NCI-H2081 treated with DMSO at 0.1 percent for 48 hours (cell line): ENCODE data around the gene CTNNA3.

Experiments used
- DNase-seq: peaks from one replicate; lab custom pipeline; 2025; lab: John Stamatoyannopoulos, UW

CTNNA3 gene

DNA sequence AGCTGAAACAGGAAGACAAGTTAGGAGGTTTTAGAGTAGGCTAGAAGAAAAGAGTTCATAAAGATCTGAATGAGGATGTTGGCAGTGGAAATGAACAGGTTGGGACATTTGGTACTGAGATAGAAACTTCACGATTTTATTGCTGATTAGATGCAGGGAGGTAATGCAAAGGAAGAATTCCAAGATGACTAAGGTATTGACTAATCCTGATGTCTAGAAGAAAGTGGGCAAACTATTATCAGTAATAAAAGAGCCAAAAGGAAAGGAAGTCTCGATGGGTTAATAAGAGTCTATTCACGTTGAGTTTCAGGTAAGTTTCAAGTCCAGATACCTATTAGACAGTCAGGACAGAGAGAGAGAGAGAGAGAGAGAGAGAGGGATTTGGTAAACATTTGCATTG is 1401.5 kb downstream of the CTNNA3 start:
- DNase-seq = no peak

DNA sequence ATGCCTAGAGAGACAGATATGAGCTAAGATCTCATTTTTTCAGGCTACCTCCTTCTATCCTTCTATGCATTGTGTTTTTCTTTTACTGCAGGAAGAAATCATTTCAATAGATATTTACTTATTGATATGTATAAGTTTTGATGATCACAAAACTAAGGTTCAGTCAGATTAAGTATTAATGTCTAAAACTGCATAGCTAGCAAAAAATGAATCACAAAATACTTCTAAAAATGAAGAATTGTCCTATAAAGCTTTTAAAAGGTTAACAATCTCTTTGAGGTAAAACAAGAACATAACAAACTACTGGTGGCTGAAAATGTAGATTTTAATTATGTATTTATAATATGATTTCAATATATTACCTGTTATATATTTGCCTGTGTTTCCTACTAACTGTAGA is 1403.1 kb downstream of the CTNNA3 start:
- no peak for DNase-seq

DNA sequence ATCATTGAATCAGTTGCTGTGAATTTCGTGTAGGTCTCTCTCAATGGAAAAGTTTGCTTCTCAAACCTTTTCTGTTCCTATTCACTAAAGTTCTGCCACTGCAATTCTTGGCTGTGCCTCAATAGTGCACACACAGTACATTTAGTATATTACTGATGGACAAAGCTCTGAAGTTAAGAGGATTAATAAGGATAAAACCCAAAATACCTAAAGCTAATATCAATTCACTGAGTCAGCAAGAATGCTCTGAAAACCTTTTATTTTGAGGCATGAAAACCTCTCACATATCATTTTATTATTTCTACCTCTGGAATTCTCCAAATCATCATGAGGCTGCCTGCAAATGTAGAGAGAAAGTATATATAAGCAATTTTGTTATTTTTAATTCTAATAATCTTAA is 1403.5 kb downstream of the CTNNA3 start:
- DNase-seq = no peak

DNA sequence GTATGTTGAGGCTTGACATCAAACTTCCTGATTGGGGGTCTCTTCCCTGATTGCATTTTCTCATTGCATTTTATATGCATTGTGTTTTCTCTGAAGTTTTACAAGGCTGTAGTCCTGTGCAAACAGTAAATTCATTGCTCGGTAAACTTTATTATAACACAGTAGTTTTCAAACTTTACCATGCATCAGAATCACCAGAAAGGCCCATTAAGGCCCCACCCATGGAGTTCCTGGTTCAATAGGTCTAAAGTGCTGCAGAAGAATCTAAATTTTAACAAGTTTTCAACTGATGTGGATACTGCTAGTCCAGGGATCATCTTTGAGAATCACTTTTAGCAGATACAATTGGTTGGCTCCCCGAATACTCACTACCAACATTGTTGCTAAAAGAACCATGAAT is 1404.9 kb downstream of the CTNNA3 start:
- no peak for DNase-seq

DNA sequence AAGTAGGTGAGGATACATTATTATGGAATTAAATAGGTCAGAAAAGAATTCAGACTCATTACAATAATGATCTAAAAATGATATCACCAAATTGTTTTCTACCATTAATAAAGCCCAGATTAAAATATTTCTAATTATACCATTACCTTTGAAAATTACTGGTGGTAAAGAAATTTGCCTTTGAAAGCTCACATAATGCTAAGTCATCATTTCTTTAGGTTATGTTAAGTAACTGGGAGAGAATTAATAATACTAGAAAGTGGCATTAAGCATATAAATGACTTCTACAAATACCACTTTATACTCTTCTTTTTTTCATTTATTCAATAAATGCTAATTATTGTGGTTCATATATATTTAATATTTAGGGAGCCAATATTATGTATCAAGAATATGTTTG is 1411.4 kb downstream of the CTNNA3 start:
- no peak for DNase-seq

DNA sequence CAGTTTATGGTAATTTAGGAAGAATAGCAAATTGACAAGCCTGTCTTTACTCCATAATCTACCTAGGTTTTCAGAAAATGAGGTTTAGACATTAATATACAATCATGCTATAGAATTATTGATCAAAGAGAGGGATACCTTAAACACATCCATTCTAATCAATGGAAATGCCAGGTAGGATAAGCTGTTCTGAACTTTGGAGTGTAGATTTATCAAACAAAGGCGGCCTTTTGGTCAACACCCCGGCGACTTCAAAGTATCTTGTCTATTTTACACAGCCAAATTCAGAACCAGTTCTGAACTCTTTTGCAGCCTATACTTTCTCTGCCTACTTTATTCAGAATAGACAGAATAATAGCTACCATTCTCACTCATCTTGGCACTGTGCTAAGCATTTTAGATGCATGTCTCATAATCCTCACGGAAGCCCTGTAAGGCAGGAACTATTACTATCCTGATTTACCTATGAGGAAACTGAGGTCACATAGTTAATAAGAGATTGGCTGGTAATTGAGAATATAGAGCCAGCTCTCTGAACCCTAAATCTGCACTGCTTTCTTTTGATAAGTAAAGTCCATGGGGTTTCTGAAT is 1412.0 kb downstream of the CTNNA3 start:
- no peak for DNase-seq

DNA sequence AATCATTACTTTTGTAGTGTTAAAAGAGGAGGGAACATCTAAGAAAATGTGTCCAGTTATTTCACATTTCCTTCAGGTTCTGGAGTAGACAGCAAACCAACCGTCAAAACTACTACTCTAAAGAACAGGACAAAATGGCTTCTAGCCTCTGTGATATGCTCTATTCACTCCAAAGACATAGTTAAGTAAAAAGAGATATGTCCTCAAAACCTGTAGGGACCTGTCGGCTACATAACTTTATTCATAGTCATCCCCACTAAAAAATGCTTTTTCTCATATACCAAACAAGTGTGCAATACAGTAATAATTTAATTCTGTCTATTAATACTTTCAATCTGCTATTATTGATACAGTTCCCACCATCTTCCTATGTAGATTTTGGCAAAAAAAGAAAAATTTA is 1412.9 kb downstream of the CTNNA3 start:
- DNase-seq = no peak

DNA sequence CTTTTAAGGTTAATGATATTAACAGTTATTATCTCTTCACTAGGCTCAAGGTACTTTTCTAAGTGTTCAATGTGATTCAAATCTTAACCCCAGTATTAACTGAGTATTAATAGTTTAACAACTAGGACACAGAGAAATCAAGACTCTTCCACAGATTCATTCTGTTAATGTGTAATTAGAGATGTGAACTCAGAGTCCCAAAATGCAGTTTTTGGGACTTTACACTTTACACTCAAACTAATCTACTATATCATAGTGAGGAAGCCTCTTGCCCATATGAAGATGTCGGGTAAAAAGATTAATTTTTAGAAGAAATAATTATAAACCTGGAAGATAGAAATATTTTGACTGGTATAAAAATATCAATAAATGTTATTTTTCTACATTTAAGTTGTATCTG is 1414.7 kb downstream of the CTNNA3 start:
- DNase-seq = no peak

DNA sequence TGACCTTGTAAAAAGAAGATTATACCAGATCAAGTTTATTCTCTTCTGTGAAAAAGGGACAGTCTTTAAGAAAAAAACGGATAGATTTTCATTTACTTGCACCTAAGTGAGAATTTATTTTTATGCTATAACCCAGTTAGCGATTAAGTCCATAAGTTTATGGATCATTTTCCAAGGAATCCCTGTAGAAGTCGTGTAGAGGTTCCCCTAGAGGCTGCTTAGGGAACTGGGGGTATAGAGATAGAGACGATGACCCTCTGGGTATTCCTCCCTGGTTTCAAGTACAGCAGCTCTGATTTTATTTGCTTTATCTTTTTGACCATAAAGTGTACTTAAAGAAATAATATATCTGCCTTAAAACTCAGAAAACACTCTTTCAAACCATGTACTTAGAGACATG is 1418.5 kb downstream of the CTNNA3 start:
- DNase-seq = no peak

DNA sequence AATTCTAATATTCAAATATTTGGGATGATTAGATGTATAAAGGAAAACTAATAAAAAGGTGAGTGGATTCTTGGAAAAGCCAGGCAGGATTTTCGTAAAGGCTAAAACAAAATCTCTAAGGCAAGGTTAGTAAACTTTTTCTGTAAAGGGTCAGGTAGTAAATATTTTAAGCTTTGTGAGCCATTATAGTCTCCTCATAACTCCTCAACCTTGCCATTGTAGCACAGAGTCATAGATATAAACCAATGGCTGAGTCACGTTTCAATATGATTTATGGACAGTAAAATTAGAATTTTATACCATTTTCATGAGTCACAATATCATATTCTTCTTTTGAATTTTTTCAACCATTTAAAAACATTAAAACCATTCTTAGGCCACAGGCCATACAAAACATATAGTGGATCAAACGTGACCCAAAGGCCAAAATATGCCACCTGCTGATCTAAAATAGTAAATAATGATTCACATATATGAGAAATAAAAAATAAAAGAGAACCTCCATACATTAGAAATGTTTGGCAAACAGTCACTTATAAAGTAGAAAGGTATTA is 1422.0 kb downstream of the CTNNA3 start:
- no peak for DNase-seq

DNA sequence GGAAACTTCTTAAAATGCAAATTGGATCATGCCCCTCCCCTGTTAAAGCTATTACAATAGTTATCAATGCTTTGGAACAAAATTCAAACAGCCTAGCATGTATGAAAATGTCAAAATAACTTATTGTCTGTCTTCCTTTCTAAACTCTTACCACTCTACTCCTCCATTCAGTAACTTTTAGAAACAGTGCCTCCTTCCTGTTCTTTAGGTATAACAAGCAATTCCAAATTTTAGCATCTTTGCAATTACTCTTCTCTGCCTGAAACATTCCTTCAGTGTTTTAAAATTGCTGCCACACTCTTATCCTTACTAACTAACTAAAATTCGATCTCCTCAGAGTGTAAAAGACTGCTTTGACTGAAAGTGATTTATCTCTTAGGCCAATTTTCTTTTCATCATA is 1430.6 kb downstream of the CTNNA3 start:
- no peak for DNase-seq

DNA sequence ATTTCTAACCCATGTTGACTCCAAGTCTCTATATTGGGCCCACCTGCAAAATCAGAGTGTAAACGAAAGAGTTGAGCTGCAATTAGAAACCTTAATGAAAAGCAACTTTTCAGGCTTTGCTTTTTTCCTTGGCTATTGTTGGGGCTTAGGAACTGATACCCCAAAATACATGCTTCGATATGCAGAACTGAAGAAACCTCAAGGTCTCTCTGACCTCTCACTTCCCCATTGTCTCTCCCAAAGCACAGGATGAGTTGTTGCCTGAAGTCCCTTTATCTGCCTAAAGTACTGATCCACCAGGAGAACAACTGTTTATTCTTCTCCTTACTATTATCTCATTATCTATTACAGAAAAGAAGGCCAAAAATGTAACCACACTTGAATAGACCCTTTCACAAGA is 1436.2 kb downstream of the CTNNA3 start:
- DNase-seq = no peak

DNA sequence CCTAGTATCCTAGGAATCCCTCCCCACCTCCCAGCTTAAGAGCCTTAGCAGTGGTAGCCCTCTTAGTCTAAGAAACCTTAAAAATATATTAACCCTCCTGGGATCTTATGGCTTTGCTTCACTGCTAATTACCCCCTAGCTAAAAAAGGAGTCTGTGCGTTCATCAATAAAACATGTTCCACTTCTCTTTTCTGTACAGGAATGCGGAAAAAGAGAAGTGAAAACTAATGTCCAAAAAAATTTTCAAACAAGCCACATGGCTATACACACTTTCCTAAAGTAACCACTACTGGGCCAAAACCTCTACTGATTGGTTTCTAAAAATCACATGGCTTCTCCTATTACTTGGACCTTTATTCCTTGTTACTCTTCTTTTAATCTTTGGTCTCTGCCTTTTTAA is 1437.3 kb downstream of the CTNNA3 start:
- DNase-seq = no peak

DNA sequence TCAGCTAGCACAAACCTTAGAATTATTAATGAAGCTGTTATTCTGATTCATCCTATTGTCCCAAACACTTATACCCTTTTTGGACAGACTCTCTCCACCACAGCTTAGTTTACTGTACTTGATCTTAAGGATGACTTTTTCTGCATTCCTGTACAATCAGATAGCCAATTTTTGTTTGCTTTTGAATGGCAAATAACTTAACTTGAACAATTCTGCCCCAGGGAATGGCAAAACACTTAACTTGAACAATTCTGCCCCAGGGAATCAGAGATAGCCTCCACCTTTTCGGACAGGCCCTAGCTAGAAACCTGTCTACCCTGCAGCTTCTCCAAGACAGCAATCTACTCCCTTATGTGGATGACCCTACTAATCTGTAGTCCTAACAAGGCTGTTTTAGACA is 1438.2 kb downstream of the CTNNA3 start:
- no peak for DNase-seq

DNA sequence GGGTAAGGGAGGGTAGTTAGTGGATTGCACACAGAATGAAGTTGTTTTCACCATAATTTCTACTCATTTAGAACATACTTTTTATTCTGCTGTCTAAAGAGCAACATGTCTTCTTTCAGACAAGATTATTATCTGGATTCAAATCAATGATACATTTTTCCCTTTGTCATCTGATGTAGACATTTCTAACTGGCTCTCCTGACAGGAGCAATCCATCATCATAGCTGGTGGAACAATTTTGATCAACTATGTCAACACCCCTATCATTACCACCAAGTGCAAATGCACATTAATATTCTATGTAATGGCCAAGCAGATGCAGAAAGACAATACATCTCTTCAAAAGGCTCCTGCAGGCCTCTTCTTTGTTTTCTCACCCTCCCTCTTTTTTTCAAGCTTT is 1443.0 kb downstream of the CTNNA3 start:
- DNase-seq = no peak

DNA sequence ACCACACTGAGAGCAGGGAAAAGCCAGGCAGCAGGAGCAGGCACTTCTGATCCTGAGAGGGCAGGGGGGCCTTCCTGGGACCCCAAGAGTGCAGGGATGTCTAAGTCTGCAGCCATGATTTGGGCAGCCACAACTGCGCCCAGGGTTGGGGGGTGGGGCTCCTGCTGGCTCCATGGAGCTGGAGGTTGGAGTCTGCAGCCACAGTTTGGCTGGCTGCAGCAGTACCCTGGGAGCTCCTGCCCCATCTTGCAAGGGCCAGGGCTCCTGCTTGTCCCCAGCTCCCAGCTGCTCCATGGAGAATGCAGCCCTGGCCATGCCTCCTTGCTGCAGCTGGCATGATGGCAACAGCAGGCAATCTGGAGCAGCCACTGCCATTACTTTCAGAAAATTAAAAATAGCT is 1449.8 kb downstream of the CTNNA3 start:
- no peak for DNase-seq

DNA sequence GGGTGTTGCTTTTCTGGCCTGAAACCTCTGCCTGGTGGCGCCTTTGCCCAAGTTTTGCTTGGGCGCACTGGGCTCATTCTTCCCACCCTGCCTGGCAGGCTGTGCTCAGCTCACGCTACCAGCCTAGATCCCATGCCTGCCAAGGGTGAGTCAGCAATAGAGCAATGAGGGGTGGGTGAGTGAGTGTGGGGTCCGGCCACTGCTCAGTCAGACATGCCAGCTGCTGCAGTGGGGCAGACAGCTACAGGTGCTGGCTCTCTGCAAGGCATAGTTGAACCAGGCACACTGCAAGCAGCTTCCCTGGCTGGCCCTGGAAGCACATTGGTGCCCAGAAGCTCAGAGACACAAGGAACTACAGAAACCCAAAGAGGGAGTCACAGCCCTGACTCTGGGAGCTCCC is 1451.0 kb downstream of the CTNNA3 start:
- DNase-seq = no peak

DNA sequence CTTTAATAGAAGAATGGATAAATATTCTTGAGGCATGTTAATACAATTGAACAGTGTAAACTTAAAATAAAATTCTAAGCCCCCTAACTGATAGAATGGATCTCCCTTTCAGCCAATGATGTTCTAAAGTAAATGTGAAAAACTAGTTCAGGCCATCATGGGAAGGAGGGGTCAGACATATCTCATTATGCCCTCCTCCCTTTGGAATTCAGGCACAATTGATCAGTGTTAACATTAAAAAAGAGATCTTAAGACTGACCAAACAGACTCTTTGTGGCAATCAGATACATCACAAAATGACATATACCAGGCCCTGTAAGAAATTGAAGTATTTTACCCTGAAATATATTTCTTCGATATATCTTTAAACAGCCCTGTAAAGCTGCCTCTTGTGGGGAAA is 1453.1 kb downstream of the CTNNA3 start:
- no peak for DNase-seq

DNA sequence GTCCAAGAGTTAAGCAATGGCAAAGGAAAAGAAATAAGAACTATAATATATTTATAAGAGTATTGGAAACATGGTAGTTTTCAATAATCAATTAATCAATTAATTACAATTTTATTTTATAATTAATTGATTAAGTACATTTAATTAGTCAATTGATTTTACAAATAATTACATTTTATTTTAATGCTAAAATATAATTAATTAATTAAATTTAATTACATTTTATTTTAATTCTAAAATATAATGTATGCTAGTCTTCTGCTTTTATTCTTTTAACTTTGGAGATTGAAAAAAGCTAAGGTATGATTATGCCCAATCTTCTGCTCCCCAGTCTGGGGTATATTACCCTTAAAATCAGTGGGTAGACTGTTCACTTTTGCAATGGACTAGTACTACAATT is 1456.9 kb downstream of the CTNNA3 start:
- DNase-seq = no peak

DNA sequence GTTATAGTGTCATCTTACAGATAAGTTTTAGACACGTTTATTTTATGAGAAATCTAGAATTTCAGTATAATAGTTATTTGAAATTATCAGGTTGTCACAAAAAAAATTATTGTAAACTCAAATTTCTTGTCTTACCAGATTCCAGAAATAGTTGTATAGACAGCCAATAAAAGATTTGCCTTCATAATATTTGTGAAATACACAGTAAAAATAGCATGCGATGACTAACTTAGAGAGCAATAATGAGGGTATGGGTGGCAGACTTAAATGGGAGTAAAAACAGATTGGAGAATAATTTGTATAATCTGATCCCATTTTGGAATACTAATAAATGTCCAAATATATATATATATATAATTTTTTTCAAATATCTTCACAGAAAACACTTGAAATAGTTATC is 1457.7 kb downstream of the CTNNA3 start:
- DNase-seq = no peak

DNA sequence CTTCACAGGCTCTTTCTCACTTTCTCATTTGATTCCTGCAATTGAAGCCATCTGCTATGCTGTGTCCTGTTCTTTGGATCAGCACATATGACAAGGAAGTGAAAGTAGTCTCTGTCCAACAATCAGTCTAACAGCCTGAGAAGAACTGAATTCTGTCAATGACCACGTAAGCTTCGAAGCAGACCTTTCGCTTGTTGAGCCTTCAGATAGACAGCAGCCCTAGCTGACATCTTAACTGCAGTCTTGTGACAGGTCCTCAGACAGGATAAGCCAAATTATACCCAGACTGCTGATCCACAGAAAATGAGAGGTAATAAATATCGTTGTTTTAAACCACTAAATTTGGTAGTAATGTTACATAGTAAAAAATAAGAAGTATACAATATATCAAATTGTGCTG is 1461.1 kb downstream of the CTNNA3 start:
- DNase-seq = no peak

DNA sequence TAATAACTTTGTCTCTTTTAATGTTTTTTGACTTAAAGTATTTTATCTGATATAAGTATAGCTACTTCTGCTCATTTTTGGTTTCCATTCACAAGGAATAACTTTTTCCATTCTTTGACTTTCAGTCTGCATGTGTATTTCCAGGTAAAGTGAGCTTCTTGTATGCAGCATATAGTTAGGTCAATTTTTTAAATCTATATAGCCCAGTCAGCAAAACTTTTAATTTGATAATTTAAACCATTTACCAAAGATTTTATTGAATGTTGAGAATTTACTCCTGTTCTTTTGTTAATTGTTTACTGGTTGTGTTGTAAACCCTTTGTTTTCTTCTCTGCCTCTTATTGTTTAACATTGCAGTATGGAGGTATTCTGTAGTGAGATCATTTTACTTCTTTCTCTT is 1467.1 kb downstream of the CTNNA3 start:
- no peak for DNase-seq

DNA sequence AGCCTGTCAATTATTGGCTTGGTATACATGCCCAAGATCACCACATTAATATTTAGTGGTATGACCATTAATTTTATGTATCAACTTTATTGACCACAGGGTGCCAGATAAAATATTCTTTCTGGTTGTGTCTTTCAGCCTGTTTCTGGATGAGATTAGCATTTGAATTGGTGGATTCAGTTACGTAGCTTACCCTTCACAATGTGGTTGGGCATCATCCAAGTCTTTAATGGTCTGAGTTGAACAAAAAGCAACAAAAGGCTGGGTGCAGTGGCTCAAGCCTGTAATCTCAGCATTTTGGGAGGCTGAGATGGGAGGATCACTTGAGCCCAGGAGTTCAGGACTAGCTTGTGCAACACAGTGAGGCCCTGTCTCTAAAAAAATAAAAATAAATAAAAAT is 1472.3 kb downstream of the CTNNA3 start:
- DNase-seq = no peak

DNA sequence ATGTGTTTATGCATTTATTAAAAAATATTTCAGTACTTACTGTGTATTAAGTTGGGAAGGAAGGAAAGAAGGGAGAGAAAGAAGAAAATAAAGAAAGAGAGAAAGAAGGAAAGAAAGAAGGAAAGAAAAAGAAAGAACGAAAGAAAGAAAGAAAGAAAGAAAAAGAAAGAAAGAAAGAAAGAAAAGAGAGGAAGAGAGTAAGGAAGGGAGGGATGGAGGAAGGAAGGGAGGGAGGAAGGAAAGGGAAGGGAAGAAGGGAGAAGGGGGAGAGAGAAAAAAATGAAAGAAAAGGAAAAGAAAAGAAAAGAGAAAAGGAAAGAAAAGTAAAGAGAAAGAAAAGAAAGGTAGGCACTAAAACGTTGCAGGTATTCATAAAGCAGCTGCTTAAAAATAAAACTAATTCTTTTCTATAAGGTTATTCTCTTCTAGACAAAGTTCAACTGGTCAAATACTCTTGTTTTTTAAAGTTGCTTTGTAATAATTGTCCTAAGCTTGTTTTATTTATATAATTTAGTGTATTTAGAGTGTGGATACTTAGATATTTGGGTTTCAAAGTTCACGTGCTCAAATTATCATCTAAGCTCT is 1473.4 kb downstream of the CTNNA3 start:
- no peak for DNase-seq
